Effector memory CD4-positive, alpha-beta T cell (primary cell): ENCODE results near the gene GHRHR.

Experiments used
- DNase-seq, 3 donors: peaks; one replicate each; pipeline ENCODE4 v3.0.0-alpha.2; 2020
- H3K27ac ChIP-seq: 2 replicates; pipeline ENCODE4 v1.7.0; 2013; ENCODE audit warnings: mild to moderate bottlenecking, low read length, moderate library complexity; ENCODE audit not compliant: insufficient read depth, poor library complexity, severe bottlenecking
- H3K27me3 ChIP-seq: replicated peaks from 2 replicates; pipeline ENCODE4 v1.7.0; 2013; ENCODE audit warnings: mild to moderate bottlenecking, low read length; ENCODE audit not compliant: insufficient read depth, control insufficient read depth, poor library complexity, severe bottlenecking
- H3K36me3 ChIP-seq: 2 replicates; pipeline ENCODE4 v1.7.0; 2013; ENCODE audit warnings: mild to moderate bottlenecking, low read length, moderate library complexity; ENCODE audit not compliant: control insufficient read depth, insufficient read depth
- H3K4me1 ChIP-seq: 2 replicates; pipeline ENCODE4 v1.7.0; 2013; ENCODE audit warnings: low read length, mild to moderate bottlenecking; ENCODE audit not compliant: control insufficient read depth, insufficient read depth, poor library complexity, severe bottlenecking
- H3K4me3 ChIP-seq: 2 replicates; pipeline ENCODE4 v1.7.0; 2013; ENCODE audit warnings: low read length, low read depth, mild to moderate bottlenecking; ENCODE audit not compliant: insufficient read depth, poor library complexity, severe bottlenecking
- H3K9me3 ChIP-seq: 2 replicates; pipeline ENCODE4 v1.7.0; 2013; ENCODE audit warnings: mild to moderate bottlenecking, low read length, moderate library complexity; ENCODE audit not compliant: control insufficient read depth

The GHRHR gene

DNA sequence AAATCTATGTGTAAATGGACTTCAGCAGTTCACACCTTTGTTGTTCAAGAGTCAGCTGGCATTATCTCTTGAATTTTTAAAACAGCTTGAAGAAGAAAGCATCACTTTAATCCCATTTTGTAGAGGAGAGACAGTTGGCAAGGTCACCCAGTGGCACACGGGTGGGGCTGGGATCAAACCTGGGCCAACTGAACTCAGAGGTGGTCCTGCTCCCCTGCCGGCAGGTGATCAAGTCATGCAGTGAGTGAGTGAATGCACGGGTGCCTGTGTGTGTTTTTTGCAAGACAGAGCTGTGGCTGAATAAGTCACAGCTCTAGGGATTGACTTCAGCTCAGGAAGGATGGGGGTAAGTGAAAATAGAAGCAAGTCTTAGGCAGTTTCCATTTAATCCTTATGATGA is 9.5 kb downstream of the GHRHR start:
- Histone ChIP-seq H3K27me3 (no peaks in the 10 kb centered on the region), H3K36me3 (no peaks in the 10 kb centered on the region), H3K27ac (no peak overlapping the region), H3K4me1 (no peaks in the 10 kb centered on the region), H3K4me3 (no peak overlapping the region), H3K9me3 (no peaks in the 10 kb centered on the region)
- DNase-seq: no peak

DNA sequence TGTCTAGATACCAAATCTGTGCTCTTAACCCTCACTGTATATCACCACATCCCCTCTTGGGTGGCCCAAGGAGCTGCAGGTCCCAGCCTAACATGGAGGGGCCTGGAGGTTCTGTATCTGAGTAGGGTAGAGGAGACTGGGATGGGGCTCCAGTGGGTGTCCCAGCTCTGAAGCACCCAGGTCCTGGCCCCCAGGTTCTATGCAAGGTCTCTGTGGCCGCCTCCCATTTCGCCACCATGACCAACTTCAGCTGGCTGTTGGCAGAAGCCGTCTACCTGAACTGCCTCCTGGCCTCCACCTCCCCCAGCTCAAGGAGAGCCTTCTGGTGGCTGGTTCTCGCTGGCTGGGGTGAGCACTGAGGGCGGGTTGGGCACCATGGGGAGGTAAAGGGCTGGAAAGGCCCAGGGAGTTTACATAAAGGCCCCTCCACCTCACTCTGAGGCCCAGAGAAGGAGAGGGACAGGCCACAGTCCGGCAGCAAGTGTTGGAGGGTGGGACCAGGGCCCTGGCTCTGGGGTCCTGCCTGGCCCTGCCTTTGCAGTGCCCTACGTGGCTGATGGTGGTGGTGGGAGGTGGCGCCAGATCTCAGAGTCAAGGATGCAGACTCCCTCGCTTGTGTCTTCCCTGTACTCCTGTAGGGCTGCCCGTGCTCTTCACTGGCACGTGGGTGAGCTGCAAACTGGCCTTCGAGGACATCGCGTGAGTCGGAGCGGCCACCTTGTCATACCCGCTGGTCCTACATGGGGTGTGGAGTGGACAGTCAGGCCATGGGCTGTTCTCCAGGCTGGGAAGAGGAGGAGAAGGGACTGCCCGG is 10.2 kb downstream of the GHRHR start:
- no peaks in the 10 kb centered on the region for H3K36me3 ChIP-seq
- no peaks in the 10 kb centered on the region for H3K9me3 ChIP-seq
- no peak overlapping the region for H3K27ac ChIP-seq
- no peaks in the 10 kb centered on the region for H3K4me1 ChIP-seq
- no peaks in the 10 kb centered on the region for H3K27me3 ChIP-seq
- H3K4me3 ChIP-seq: no peak overlapping the region
- DNase-seq: no peak

DNA sequence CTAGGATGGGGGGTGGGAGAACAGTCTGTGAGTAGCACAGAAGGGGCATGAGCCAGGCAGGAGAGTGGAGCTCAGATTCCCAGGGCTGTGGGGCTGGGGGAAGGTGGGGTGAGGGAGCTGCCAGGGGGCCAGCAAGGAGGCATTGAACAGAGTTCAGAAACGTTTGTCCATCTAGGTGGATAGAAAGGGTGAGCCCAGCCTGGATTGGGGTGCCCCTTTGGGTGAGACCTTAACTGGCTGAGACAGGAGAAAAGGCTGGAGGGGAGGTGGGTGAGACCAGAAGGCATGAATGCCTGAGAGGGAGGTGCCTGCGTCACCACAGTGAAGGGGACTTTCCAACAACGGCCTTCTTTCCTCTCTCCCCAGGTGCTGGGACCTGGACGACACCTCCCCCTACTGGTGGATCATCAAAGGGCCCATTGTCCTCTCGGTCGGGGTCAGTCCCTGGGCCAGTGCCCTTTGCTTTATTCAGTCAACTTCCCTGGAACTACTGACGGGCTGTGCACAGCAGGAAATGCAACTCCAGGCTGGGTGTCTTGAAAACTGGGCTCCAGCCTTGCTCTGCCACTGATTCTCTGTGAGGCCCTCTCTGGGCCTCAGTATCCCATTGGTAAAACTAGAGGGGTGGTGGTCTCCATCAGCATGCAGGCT is 11.0 kb downstream of the GHRHR start:
- Histone ChIP-seq H3K4me1 (no peaks in the 10 kb centered on the region), H3K27me3 (no peaks in the 10 kb centered on the region), H3K4me3 (no peak overlapping the region), H3K9me3 (no peaks in the 10 kb centered on the region), H3K27ac (no peak overlapping the region), H3K36me3 (no peaks in the 10 kb centered on the region)
- DNase-seq: no peak

DNA sequence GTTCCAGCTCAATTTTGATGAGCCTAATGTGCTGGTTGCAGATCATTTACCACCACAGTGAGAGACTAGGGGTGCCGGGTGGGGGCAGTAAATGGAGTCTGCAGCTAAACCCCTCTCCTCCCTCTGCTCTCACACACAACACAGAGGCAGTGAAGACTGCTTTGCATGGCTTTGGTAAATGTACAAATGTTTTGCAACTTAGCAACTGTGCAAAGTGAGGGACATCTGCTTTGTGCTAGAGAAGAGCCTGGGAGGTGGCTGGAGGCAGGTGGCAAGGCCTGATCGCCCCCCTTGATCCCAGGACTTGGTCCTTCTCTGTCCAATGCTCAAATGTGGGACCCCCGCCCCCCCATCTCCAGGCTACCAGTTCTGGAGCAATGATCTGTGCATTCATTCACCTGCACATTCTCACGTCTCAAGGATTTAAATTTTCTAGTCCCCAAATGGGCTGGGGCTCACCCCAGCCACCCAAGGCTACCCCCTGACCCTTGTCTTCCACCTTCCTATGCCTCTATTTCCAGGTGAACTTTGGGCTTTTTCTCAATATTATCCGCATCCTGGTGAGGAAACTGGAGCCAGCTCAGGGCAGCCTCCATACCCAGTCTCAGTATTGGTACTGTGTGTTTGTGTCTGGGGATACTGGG is 11.6 kb downstream of the GHRHR start:
- Histone ChIP-seq H3K9me3 (no peaks in the 10 kb centered on the region), H3K27me3 (no peaks in the 10 kb centered on the region), H3K36me3 (no peaks in the 10 kb centered on the region), H3K4me1 (no peaks in the 10 kb centered on the region), H3K27ac (no peak overlapping the region), H3K4me3 (no peak overlapping the region)
- DNase-seq: no peak

GRCh38 chr7:30976381-30976780 is 12.6 kb downstream of the GHRHR start:
- H3K27ac ChIP-seq: no peak overlapping the region
- DNase-seq: no peak
- no peak overlapping the region for H3K4me3 ChIP-seq
- H3K27me3 ChIP-seq: no peaks in the 10 kb centered on the region
- no peaks in the 10 kb centered on the region for H3K36me3 ChIP-seq
- no peaks in the 10 kb centered on the region for H3K9me3 ChIP-seq
- H3K4me1 ChIP-seq: no peaks in the 10 kb centered on the region

DNA sequence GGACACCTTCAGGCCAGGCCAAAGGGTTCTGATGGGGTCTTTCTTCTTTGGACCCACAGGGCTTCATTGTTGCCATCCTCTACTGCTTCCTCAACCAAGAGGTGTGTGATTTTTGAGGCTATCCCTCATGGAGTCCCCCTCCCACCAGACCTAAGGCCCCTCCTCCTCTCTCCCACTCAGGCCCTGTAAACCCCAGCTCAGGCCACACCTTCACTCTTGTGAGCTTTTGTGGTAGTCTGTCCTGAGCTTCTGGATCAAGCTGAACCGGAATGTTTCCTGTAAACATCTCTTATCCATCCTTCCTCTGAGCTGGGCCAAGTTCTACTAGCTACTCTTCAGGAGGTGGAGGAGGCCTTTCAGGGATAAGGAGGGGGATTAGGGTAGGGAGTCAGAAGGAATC is 13.5 kb downstream of the GHRHR start:
- H3K27me3 ChIP-seq: no peaks in the 10 kb centered on the region
- no peak for DNase-seq
- no peak overlapping the region for H3K27ac ChIP-seq
- no peaks in the 10 kb centered on the region for H3K36me3 ChIP-seq
- H3K4me1 ChIP-seq: no peaks in the 10 kb centered on the region
- no peaks in the 10 kb centered on the region for H3K9me3 ChIP-seq
- H3K4me3 ChIP-seq: no peak overlapping the region

DNA sequence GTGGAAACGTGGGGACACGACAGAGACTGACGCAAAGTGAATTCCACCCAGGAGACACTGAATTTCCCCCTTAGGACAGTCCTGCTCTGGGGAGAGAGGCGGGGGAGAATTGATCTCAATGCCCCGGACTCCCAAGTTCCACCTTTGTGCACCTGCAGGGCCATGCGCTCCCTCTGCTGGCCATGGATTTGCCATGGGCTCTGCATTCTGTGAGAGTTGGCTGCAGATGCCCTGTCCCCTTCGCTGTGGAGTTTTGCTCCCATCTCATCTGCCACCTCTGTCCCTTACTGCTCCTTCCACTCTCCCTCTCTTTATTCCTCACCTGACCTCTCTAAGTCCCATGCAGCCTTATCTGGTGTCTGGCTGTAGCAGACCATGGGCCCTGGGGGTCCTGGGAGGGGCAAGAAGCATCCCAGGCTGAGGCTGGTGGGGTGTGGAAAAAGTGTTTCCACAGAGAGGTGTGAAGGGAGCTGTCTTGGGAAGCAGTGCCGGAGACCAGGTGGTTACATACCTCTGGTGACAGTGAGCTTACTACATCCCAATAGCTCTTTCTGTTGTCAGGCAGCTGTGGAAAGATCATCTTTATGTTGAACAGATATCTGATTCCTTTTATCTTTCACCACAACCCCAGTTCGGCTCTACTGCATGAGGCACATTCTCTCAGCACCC is 14.3 kb downstream of the GHRHR start:
- Histone ChIP-seq H3K27ac (no peak overlapping the region), H3K36me3 (no peaks in the 10 kb centered on the region), H3K27me3 (no peaks in the 10 kb centered on the region), H3K9me3 (no peaks in the 10 kb centered on the region), H3K4me1 (no peaks in the 10 kb centered on the region), H3K4me3 (no peak overlapping the region)
- no peak for DNase-seq

DNA sequence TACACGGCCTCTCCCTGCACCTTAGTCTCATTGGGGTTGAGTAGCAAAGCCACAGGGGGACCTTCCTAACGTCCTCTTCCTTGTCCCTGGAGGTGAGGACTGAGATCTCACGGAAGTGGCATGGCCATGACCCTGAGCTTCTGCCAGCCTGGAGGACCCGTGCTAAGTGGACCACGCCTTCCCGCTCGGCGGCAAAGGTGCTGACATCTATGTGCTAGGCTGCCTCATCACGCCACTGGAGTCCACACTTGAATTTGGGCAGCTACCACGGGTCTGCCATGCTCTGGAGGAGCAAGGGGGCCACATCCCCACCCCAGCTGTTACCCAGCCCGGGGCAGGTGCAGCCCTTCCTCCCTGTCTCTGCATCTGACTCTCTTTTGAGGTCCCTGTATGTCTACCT is 15.3 kb downstream of the GHRHR start:
- Histone ChIP-seq H3K9me3 (no peaks in the 10 kb centered on the region), H3K27me3 (no peaks in the 10 kb centered on the region), H3K4me3 (no peak overlapping the region), H3K4me1 (peaks cover 7% of the 10 kb centered on the region), H3K36me3 (no peaks in the 10 kb centered on the region), H3K27ac (no peak overlapping the region)
- DNase-seq: no peak

DNA sequence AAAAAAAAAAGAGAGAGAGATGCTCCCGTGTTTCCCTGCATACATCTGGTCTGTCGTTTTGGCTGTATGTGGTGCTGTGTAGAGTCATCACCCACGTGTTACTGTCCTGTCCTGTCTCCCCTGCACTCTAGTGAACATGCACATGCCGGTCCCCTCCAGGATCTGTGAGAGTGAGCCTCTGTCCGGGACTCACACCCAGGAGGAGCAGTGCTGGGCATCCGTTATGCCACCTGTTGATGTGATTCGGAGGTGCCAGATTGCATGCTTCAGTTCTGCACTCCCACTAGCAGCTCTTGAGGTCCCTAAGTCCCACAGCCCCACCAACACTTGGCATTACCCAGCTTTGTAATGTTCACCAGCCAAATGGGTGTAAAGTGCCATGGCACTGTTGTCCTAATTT is 16.4 kb downstream of the GHRHR start:
- Histone ChIP-seq H3K4me3 (no peak overlapping the region), H3K27ac (no peak overlapping the region), H3K4me1 (peaks cover 7% of the 10 kb centered on the region), H3K36me3 (no peaks in the 10 kb centered on the region), H3K27me3 (no peaks in the 10 kb centered on the region), H3K9me3 (no peaks in the 10 kb centered on the region)
- no peak for DNase-seq

GRCh38 chr7:30980751-30981150 is 17.0 kb downstream of the GHRHR start:
- Histone ChIP-seq H3K4me1 (peaks cover 7% of the 10 kb centered on the region), H3K27me3 (no peaks in the 10 kb centered on the region), H3K36me3 (no peaks in the 10 kb centered on the region), H3K4me3 (no peak overlapping the region), H3K9me3 (no peaks in the 10 kb centered on the region), H3K27ac (no peak overlapping the region)
- DNase-seq: no peak
